Measurements from ENCODE around the gene COPZ1.

The COPZ1 gene

GRCh38 chr12:54395545-54395944 is 70.6 kb downstream of the COPZ1 start:
- Histone ChIP-seq H3K4me3 (replicated peaks; ENCODE audit: low read depth, low read length) (no peak overlapping the region), H3K27me3 (replicated peaks; ENCODE audit: control insufficient read depth, insufficient read depth, low read length) (no peaks in the 10 kb centered on the region), H3K36me3 (ENCODE audit: control insufficient read depth, insufficient read depth, low read length) (no peaks in the 10 kb centered on the region)
- no peak for TF ChIP-seq CTCF (IDR thresholded peaks at IDR 0.05; ENCODE audit: insufficient read depth, low read length, poor library complexity, severe bottlenecking)
- DNase-seq (ENCODE audit: extremely low read depth, insufficient read length), result no peak

- H3K27me3 ChIP-seq (replicated peaks; ENCODE audit: control insufficient read depth, insufficient read depth, low read length), result no peaks in the 10 kb centered on the region
- no peaks in the 10 kb centered on the region for H3K36me3 ChIP-seq (ENCODE audit: control insufficient read depth, insufficient read depth, low read length)
- no peak for DNase-seq (ENCODE audit: extremely low read depth, insufficient read length)
- no peak overlapping the region for H3K4me3 ChIP-seq (replicated peaks; ENCODE audit: low read depth, low read length)
- no peak for TF ChIP-seq CTCF (IDR thresholded peaks at IDR 0.05; ENCODE audit: insufficient read depth, low read length, poor library complexity, severe bottlenecking)
Observed at GRCh38 chr12:54397157-54397556, 72.2 kb downstream of the COPZ1 start.

- Histone ChIP-seq H3K27me3 (replicated peaks; ENCODE audit: control insufficient read depth, insufficient read depth, low read length) (no peaks in the 10 kb centered on the region), H3K4me3 (replicated peaks; ENCODE audit: low read depth, low read length) (no peak overlapping the region), H3K36me3 (ENCODE audit: control insufficient read depth, insufficient read depth, low read length) (no peaks in the 10 kb centered on the region)
- no peak for DNase-seq (ENCODE audit: extremely low read depth, insufficient read length)
- TF ChIP-seq CTCF (IDR thresholded peaks at IDR 0.05; ENCODE audit: insufficient read depth, low read length, poor library complexity, severe bottlenecking), result no peak
Observed at GRCh38 chr12:54398218-54398617, 73.3 kb downstream of the COPZ1 start.

GRCh38 chr12:54398995-54399793 is 74.3 kb downstream of the COPZ1 start:
- Histone ChIP-seq H3K27me3 (replicated peaks; ENCODE audit: control insufficient read depth, insufficient read depth, low read length) (no peaks in the 10 kb centered on the region), H3K36me3 (ENCODE audit: control insufficient read depth, insufficient read depth, low read length) (no peaks in the 10 kb centered on the region), H3K4me3 (replicated peaks; ENCODE audit: low read depth, low read length) (no peak overlapping the region)
- peak; percentile 37 for DNase-seq (ENCODE audit: extremely low read depth, insufficient read length)
- peak; percentile 100 for TF ChIP-seq CTCF (IDR thresholded peaks at IDR 0.05; ENCODE audit: insufficient read depth, low read length, poor library complexity, severe bottlenecking)

GRCh38 chr12:54401119-54401518 is 76.2 kb downstream of the COPZ1 start:
- H3K4me3 ChIP-seq (replicated peaks; ENCODE audit: low read depth, low read length), result no peak overlapping the region
- H3K36me3 ChIP-seq (ENCODE audit: control insufficient read depth, insufficient read depth, low read length), result no peaks in the 10 kb centered on the region
- no peak for DNase-seq (ENCODE audit: extremely low read depth, insufficient read length)
- TF ChIP-seq CTCF (IDR thresholded peaks at IDR 0.05; ENCODE audit: insufficient read depth, low read length, poor library complexity, severe bottlenecking), result no peak
- H3K27me3 ChIP-seq (replicated peaks; ENCODE audit: control insufficient read depth, insufficient read depth, low read length), result no peaks in the 10 kb centered on the region

Measured in GM06990 (cell line).